H1 (cell line): ENCODE data around the gene KCNC3.

Source experiments
- ATF3 ChIP-seq: IDR thresholded peaks from 2 replicates; pipeline ENCODE4 v1.6.1; 2011; ENCODE audit warnings: low read depth, mild to moderate bottlenecking, low read length; ENCODE audit not compliant: insufficient read depth
- CTCF ChIP-seq, 3 experiments: IDR thresholded peaks; 1 replicate in 2 of 3; 2 replicates in 1 of 3; pipeline versions ENCODE4 v1.5.1 to v1.6.1; 2011; ENCODE audit warnings: low read length in 3 of 3, mild to moderate bottlenecking in 3 of 3, inconsistent platforms in 2 of 3, low read depth in 1 of 3, moderate library complexity in 1 of 3; ENCODE audit not compliant: insufficient read depth in 1 of 3; ENCODE audit errors: control extremely low read depth in 1 of 3

- TF ChIP-seq CTCF (IDR thresholded peaks at IDR 0.05; ENCODE audit: control extremely low read depth in 1 of 3, insufficient read depth in 1 of 3, low read depth in 1 of 3, low read length in 3 of 3), result no peak
- TF ChIP-seq ATF3, result no peak
These were observed 1.3 kb upstream of the KCNC3 start for GRCh38 chr19:50330365-50331078.
